GM18951 (cell line): ENCODE measurements around the gene RBM19.

Experiments used
- POLR2A ChIP-seq: IDR thresholded peaks from 4 replicates; pipeline ENCODE4 v1.6.1; 2011; ENCODE audit warnings: mild to moderate bottlenecking; ENCODE audit not compliant: insufficient read length, insufficient read depth; ENCODE audit errors: extremely low read depth
- in situ Hi-C: fragments of 300-500 bp; cut with MboI; formaldehyde crosslinking; loops from one replicate; pipeline ENCODE4 v1.12.0; 2022; ENCODE audit warnings: low sequenced_read_pairs, mixed read lengths, inconsistent platforms; ENCODE audit not compliant: unreplicated experiment

RBM19 gene

DNA sequence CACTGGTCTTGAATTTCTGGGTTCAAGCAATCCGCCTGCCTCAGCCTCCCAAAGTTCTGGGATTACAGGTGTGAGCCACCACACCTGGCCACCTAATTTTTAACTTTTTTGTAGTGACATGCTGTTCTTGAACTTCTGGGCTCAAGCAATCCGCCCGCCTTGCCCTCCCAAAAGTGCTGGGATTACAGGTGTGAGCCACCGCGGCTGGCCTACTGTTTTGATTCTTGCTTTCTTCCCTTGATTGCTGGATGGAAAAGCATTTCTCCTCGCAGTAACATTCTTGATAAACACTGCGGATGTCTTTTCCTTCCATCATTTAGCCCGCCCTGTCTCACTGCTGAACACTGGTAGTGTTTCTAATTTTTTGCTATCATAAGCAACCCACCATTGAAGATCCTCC is 72.9 kb downstream of the RBM19 start:
- in situ Hi-C loops: no loop called here
- no peak for TF ChIP-seq POLR2A

DNA sequence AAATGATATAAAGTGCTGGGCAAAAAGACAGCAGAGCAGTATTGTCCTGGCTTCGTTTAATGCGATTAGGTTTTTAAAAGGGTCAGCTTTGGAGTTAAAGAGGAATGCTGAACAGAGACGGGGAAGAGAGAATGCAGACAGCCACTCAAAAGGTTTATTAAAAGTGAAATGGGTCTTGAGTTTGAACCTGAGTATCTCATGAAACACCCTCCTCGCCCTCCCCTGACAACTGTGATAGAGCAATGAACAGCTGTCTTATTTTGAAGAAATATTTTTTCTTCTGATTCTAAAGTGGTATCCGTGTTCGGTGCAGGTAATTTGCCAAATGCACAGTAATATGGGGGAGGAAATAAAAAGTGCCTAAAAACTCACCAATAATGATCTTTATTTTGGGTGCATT is 73.6 kb downstream of the RBM19 start:
- TF ChIP-seq POLR2A: no peak
- in situ Hi-C loops: no loop called here

DNA sequence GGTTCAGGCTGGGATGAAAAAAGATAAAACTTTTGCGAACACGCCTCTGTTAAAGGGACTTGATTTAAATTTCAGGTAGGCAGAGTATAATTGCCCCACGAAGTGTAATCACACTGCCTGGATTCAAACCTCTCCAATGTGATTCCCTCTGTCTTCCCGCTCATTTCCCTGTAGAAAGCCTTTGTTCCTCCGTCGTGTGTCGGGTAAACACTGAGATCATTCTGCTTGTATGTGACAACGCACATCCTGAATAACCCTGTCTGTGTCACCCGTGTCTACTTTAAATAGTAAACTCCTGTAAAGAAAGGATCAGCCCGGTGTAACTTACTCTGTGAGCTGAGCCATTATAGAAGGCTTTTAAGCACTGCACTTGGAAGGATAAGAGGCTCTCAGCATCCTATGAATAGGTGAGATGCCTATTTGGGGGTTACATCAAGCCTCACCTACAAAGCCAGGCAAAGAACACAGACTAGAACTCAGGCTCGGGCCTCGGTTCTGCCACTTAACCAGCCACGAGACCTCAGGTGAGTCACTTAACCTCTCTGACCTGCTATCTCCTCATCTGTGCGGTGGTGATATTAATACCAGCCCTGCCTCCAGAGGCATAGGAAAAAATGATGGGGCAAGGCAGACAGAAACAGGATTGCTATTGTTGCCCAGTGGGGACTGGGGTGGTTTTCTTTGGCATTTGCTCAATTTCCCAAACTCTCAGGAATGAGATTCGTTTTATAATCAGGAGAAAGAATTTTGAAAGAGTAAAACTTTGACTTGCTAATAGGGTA is 74.2 kb downstream of the RBM19 start:
- TF ChIP-seq POLR2A: no peak
- in situ Hi-C loops: no loop called here

DNA sequence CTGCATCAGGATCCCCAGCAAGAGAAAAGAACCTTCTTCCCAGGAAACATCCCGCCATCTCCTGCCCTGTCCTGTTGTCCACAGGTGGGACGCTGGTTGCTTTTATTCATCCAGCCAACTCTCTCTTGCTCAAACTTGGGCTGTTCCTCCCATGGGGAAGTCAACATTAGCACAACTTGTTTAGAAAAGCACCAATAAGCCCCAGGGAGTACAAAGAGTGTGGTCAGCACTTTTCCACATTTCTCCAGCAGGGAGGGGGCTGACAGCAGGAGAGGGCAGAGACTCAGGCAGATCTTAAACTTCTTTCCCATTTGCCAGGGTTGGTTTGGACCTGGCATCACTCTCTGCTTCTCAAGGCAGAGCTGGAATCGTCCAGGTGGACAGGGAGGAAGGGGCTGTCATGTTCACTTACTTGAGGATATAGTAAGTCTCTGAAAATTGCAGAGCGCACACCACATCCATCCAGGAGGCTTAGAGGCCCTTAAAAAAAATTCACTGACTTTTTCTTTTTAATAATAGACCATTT is 74.9 kb downstream of the RBM19 start:
- in situ Hi-C loops: no loop called here
- no peak for TF ChIP-seq POLR2A

DNA sequence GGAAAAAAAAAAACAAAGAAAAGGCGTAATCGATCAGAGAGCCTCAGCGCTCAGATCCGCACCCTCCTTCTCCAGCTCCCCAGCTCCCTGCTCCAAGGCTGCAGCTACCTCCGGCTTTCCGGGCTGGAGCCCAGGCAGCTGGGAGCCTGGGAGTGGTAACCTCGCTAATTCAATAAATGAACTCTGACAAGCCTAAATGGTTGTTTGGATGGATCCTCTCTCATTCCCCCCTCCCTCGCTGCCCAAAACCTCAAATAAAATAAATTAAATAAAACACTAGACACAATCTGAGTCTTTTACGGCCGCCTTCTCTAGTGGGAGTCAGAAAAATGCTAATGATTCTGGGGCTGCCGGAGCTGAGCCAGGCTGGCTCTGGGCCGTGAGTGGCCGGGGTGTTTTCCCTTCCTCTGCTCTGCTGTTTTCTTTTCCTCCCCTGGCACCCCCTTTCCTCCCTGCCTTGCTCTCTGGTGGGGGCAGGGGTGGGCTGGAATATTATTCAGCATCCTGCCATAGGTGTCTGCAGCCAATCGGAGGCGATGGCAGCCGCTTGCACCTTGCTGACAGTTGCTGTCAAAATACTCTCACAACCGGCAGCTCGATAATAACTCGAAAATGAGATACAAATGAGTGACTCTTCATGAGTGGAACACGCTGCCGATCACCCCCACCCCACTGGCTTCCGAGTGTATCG is 76.1 kb downstream of the RBM19 start:
- in situ Hi-C loops: no loop called here
- TF ChIP-seq POLR2A: no peak

DNA sequence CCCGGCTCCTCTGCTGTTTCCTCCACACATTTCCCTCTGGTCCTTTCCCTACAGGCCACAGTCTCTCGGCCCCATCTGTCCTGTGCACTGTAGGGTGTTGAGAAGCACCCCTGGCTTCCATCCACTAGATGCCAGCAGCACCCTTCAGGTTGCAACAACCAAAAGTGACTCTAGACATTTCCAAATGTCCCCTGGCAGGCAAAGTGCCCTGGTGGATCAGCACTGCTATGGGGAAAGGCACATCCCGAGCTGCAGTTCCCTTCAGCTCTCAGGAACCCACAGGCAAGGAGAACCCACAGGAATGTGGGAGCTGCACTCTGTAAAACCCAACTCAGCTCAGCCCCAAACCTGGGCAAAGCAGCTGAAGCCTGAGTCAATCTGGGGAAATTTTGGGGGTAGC is 77.0 kb downstream of the RBM19 start:
- in situ Hi-C loops: no loop called here
- TF ChIP-seq POLR2A: no peak

DNA sequence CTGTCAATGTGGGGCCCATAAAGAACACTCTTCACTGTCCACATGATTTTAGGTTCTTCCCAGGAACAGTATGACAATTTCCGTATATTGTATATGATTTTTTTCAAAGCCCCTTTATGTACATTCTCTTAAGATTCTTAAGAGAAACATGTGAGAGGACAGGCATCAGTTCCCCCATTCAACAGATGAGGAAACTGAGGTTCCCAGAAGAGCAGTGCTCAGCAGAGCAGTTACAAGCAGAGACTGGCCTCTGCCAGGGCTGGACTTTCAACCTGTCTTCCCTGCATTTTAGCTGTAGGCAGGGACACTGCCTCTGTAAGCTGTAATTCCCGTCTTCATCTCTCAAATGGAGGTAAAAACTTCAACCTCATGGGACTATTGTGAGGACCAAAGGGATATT is 77.7 kb downstream of the RBM19 start:
- in situ Hi-C loops: no loop called here
- no peak for TF ChIP-seq POLR2A

DNA sequence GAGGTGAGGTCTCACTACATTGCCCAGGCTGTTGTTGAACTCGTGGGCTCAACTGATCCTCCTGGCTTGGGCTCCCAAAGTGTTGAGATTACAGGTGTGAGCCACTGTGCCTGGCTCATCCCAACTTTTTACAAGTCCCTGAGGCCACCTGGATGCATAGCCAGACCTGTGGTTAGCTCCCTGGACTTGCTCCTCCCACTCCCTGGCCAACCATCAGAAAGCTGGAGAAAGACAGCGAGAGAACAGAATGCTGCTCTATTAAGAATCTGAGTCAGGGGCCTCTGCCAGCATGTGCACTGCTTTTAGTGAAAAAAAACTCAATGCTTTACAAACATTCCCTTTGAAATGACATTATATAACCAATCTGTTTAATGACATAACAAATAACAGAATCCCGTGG is 78.2 kb downstream of the RBM19 start:
- in situ Hi-C loops: no loop called here
- TF ChIP-seq POLR2A: no peak

DNA sequence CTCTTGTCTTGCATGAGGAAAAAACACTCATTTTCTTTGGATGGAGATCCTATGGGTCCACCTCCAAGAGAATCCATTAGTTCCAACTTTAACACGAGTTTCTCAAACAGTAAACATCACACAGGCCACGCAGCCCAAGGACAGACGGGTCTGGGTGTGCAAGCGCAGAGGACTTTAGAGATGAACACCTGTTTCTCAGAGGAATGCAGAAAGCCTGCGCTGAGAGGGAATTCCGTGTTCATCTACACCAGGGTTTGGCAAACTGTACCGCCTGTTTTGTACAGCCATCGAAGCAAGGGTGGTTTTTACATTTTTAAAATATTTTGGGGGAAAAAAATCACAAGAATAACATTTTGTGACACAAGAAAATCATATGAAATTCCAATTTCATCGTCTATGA is 79.4 kb downstream of the RBM19 start:
- in situ Hi-C loops: no loop called here
- TF ChIP-seq POLR2A: no peak

DNA sequence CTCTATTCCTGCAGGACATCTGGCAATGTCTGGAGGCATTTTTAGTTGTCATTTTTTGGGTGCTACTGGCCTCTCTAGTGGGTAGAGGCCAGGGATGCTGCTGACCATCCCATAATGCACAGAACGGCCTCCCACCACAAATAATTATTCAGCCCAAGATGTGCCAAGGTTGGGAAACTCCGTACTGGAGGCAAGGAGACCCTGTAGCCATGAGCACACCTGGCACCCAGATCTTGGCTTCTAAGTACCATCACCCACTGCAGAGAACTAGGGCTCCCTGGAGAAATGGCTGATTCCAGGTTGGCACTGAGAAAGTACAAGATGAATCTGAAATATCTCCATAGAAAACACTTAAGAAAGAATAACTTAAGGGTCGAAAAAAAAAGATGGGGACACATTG is 81.7 kb downstream of the RBM19 start:
- no peak for TF ChIP-seq POLR2A
- in situ Hi-C loops: no loop called here

DNA sequence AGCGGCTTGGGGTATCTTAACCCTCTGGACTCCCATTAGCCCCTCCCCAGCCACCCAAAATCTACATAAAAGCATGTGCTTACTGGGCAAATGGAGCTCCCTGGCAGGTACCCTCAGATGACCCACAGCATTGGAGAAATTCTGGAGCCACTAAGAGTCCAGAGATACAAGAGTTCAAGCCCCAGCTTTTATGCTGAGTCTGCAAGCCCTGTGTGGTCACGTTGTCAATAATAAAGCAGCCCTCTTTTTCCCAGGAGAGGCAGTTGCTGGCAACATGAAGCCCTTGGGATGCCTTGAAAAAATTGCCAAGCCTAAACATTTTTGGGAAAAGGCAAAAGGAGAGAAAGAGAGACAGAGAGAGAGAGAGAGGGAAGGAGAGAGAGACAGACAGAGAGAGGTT is 83.4 kb downstream of the RBM19 start:
- in situ Hi-C loops: no loop called here
- no peak for TF ChIP-seq POLR2A

DNA sequence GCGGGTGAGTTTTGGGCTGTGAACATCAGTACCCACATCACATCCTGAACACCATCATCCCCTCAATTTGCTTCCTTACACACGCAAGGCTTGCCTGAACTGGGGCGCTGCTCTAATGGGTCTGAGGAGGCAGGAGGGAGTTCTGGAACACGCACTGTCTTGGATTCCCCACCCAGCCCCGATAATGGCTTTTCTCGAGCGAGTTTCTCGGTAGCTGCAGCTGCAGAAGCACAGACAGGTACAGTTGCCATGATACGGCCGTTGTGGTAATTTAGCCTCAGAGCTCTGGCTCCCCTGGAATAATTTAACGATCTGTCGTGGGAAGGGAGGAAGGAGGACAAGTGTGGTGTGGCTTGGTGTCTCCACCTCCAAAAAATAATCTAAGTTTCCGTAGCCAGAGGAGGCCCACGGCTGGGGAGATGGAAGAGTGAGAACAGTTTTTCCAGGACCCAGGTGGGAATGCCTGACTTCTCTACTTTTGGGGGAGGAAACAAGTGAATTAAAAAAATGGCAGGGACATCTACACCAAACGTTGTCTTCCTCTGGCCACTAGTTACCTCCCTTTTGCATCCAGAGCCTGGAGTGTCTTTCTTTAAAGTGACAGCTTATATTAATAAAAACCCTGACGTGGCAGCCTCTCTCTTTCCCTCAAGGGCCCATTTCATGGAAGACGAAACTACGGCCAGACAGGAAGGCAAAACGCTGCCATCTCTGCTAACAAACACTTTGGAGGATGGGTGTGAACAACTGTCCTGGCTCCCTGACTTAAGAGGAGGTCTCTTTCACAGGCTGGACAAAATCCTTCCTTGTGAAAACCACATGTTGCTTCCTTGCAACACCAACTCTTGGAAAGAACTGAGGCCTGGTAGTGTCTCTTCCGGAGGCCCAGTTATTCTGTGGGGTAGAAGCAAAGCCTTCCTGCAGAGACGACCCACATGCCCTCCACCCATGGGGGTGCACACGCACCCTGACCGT is 84.8 kb downstream of the RBM19 start:
- in situ Hi-C loops: no loop called here
- TF ChIP-seq POLR2A: no peak

DNA sequence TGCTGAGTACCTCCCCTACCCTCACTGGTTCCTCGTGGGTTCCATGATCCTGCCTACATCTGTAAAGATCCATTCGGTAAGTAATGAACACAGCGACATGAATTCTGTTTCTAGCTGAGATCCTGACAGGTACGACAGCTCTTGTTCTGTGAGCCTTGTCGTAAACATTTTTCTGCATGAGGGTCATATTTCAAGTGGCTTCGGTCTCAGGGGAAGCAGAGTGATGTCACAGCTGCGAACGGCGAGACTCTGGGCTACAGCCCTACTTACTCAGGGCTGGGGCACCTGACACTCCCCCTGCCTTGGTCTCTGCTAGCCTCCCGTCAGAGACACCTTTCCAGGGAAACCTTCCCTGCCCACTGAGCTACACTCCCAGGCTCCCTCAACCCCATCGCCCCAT is 85.8 kb downstream of the RBM19 start:
- in situ Hi-C loops: no loop called here
- TF ChIP-seq POLR2A: no peak
